ENCODE measurements around the gene LONP2.
A peak's percentile ranks its signal among the peaks of the same experiment; 100 is the strongest.
"Not testable (repeated sequence)": the region's sequence is repeated elsewhere in the genome, so short reads cannot be mapped to it uniquely, and the experiment has no call there.

The LONP2 gene

GRCh38 chr16:48366165-48367093 is 122.3 kb downstream of the LONP2 start:
- H3K4me3 ChIP-seq (ENCODE audit: low read depth, low read length) = peak overlapping the region; percentile 68

GRCh38 chr16:48367441-48368049 is 123.4 kb downstream of the LONP2 start:
- no peak overlapping the region for H3K4me3 ChIP-seq (ENCODE audit: low read depth, low read length)

- H3K4me3 ChIP-seq (ENCODE audit: low read depth, low read length) = no peak overlapping the region
Observed at GRCh38 chr16:48369765-48370164, 125.7 kb downstream of the LONP2 start.

- H3K4me3 ChIP-seq (ENCODE audit: low read depth, low read length) = no peak overlapping the region
Observed at GRCh38 chr16:48370229-48370628, 126.1 kb downstream of the LONP2 start.

GRCh38 chr16:48370668-48371392 is 126.7 kb downstream of the LONP2 start:
- not testable (repeated sequence) for H3K4me3 ChIP-seq (ENCODE audit: low read depth, low read length)

- H3K4me3 ChIP-seq (ENCODE audit: low read depth, low read length) = no peak overlapping the region
Observed at GRCh38 chr16:48371393-48371780, 127.3 kb downstream of the LONP2 start.

GRCh38 chr16:48372744-48373143 is 128.6 kb downstream of the LONP2 start:
- H3K4me3 ChIP-seq (ENCODE audit: low read depth, low read length) = no peak overlapping the region

- no peak overlapping the region for H3K4me3 ChIP-seq (ENCODE audit: low read depth, low read length)
Observed at GRCh38 chr16:48373258-48374029, 129.3 kb downstream of the LONP2 start.

GRCh38 chr16:48374255-48374654 is 130.2 kb downstream of the LONP2 start:
- H3K4me3 ChIP-seq (ENCODE audit: low read depth, low read length) = no peak overlapping the region

- not testable (repeated sequence) for H3K4me3 ChIP-seq (ENCODE audit: low read depth, low read length)
Observed at GRCh38 chr16:48377301-48377700, 133.2 kb downstream of the LONP2 start.

- no peak overlapping the region for H3K4me3 ChIP-seq (ENCODE audit: low read depth, low read length)
Observed at GRCh38 chr16:48378276-48378675, 134.2 kb downstream of the LONP2 start.

- no peak overlapping the region for H3K4me3 ChIP-seq (ENCODE audit: low read depth, low read length)
Observed at GRCh38 chr16:48378836-48379235, 134.7 kb downstream of the LONP2 start.

GRCh38 chr16:48381201-48381600 is 137.1 kb downstream of the LONP2 start:
- H3K4me3 ChIP-seq (ENCODE audit: low read depth, low read length) = no peak overlapping the region

GRCh38 chr16:48382131-48382530 is 138.0 kb downstream of the LONP2 start:
- H3K4me3 ChIP-seq (ENCODE audit: low read depth, low read length) = no peak overlapping the region

- peak overlapping the region; percentile 87 for H3K4me3 ChIP-seq (ENCODE audit: low read depth, low read length)
Observed at GRCh38 chr16:48383009-48383876, 139.1 kb downstream of the LONP2 start.

GRCh38 chr16:48383877-48384519 is 139.9 kb downstream of the LONP2 start:
- H3K4me3 ChIP-seq (ENCODE audit: low read depth, low read length) = peak overlapping the region; percentile 87

- H3K4me3 ChIP-seq (ENCODE audit: low read depth, low read length) = peak overlapping the region; percentile 87
Observed at GRCh38 chr16:48384520-48385252, 140.6 kb downstream of the LONP2 start.

GRCh38 chr16:48385253-48386150 is 141.4 kb downstream of the LONP2 start, which contains the start of gene SIAH1:
Gene SIAH1, minus strand, starts transcription at chr16:48385413. Its CDS starts 22,985 bp downstream, at chr16:48362428.
- H3K4me3 ChIP-seq (ENCODE audit: low read depth, low read length) = peak within 1 kb of the TSS; percentile 87

Measured in iPS-11a (cell line).